GM19395 (cell line): ENCODE measurements around the gene ATP5F1A.
A peak's percentile ranks its signal among the peaks of the same experiment; 100 is the strongest.
"Not testable (repeated sequence)": the region's sequence is repeated elsewhere in the genome, so short reads cannot be mapped to it uniquely, and the experiment has no call there.

Experiments
- ATAC-seq: cut with Tn5 transposase; IDR thresholded peaks from one replicate; pipeline ENCODE4 v1.9.1; 2021; ENCODE audit warnings: mild to moderate bottlenecking, moderate library complexity; ENCODE audit not compliant: unreplicated experiment

ATP5F1A gene

DNA sequence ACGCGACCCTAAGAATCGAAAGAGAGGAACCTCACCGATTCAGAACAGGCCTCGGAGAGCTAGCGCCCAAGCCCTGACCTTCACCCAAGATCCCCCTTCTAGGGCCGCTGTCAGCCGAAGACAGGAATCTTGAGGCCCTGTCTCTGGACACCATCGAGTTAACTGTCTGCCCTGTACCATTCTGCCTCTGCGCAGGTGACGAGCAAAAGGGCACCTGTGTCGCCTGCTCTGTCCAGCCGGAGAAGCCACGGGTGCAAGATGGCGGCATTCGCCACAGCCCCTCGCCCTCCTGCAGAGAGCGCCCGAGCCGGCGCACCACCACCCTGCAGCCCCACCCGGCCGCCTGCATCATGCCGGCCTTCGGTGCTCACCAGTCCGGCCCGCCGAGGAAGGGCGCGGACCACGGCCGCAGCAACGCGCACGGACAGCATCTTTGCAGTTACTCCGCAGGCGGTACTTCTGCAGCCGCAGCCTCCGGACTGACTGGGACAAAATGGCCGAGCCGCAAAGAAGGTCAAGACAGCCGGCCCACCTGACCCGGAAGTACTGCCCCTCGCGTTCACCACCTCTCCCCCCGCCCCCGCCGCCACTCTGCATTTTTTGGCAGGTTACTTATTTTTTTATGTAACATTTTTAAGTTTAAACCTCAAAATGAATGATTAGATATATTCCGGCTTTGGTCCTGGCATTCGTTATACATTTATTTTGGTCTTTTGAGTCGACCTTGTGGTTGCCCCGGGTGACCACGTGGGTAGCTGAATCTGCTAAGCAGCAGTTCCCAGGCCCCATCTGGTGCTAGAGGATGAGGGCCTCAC is at the start of gene ATP5F1A:
ATP5F1A (minus strand) TSS at position 496 of the 815 bp plus-strand sequence; CDS start at position 431, 65 bp downstream.
- peak; percentile 85 for ATAC-seq

DNA sequence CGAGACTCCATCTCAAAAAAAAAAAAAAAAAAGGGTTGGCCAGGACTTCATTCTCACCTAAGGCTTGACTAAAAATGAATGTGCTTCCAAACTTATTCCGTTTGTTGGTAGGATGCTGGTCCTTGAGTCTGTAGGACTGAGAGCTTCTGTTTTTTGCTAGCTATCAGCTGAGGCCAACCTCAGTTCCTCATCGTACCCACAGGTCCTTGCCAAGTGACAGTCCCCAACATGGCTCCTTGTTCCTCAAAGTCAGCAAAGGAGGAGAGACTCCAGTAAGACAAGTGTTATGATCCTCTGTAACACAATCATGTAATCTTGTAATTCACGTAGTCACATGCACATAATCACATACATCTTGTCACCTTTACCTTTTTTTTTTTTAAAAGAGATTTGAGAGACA is 43.1 kb upstream of the ATP5F1A start:
- ATAC-seq: no peak

DNA sequence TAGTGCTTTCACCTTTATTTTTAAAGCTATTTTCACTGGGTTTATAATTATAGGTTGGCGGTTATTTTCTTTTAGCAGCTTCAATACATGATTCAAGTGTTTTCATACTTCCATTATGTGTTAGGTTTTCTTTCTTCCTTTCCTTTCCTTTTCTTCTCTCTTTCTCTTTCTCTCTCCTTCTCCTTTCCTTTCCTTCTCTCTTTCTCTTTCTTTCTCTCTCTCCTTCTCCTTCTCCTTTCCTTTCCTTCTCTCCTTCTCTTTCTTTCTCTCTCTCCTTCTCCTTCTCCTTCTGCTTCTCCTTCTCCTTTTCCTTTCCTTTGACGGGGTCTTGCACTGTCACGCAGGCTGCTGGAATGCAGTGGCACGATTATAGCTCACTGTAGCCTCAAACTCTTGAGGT is 42.1 kb upstream of the ATP5F1A start:
- no peak for ATAC-seq

DNA sequence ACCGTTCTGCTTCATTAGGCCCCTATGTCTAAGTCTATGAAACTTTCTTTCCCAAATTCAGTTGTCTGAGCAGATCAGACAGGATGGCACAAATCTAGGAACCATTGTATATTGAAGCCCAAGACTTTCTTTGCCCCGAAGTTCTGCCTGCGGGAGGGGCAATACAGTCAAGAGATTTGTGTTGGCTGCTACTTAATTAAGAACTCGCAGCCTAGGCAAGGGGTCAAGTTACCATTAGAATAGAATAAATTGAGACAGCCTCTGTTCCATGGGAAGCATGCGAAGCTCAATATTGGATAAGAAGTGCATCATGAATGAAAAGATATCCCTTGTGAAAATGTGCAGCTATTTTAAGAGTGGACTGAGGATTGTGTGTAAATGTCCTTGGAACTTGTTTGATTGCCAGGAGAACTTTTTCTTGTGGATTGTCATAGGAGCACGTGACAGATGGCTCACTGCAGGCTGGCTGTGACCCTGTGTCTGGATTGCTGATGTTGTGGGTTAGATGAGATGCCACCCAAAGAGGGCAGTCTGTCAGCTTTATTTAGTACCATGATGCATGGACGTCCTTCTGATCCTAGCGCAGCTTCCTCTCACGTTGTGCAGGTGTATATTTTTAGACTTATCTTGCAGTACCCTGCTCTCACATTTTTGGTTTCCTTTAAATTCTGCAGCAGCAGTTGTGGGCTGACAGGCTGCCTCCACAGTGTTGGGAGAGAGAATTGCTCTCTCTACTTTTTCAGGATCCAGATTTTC is 37.0 kb upstream of the ATP5F1A start:
- no peak for ATAC-seq

DNA sequence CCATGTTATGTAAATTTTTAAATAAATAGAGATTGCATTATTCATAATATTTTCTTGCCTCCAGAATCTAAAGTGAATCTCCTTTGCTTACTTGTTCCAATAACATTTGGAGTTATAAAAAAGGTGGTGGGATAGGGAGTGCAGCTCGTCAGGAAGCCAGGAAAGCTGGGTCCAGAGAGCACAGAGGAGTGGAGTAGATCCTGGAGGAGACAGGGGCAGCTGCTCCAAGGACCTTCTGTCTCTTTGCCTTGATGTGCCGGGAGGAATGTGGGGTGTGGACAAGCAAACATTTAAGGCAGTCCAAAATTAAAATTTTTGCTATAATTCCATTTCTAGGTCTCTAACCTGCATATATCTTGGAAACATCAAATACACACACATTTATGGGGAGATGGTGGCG is 35.4 kb upstream of the ATP5F1A start:
- ATAC-seq: no peak

- not testable (repeated sequence) for ATAC-seq
Observed at GRCh38 chr18:46130549-46130948, 32.5 kb upstream of the ATP5F1A start.

DNA sequence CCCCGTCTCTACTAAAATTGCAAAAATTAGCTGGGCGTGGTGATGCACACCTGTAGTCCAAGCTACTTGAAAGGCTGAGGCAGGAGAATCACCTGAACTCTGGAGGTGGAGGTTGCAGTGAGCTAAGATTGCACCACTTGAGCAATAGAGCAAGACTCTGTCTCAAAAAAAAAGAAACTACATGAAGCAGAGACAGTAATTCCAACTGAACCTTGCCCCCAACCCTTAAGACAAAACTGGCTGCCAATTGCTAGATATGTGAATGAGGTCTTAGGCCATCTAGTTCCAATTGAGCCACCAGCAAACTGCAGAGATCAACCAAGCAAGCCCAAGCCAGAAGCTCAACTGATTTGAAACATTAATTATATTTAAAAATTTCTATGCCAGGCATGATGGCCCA is 32.0 kb upstream of the ATP5F1A start:
- ATAC-seq: no peak

- ATAC-seq: not testable (repeated sequence)
Observed at GRCh38 chr18:46126625-46127024, 28.5 kb upstream of the ATP5F1A start.

- no peak for ATAC-seq
Observed at GRCh38 chr18:46113751-46114150, 15.7 kb upstream of the ATP5F1A start.

DNA sequence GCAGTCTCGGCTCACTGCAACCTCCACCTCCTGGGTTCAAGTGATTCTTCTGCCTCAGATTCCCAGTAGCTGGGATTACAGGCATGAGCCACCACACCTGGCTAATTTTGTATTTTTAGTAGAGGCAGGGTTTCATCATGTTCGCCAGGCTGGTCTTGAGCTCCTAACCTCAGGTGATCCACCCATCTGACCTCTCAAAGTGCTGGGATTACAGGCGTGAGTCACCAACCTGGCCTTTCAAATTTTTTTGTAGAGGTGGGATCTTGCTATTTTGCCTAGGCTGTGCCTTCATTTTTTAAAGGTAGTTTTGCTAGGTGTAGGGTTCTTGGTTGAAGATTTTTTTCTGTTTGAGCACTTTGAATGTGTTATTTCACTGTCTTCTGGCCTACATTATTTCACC is 12.3 kb upstream of the ATP5F1A start:
- no peak for ATAC-seq

GRCh38 chr18:46109386-46109785 is 11.3 kb upstream of the ATP5F1A start:
- ATAC-seq: no peak

GRCh38 chr18:46104128-46104911 is 6.2 kb upstream of the ATP5F1A start, which contains the start of gene HAUS1:
HAUS1 (plus strand) TSS chr18:46104385; CDS start chr18:46104412, 27 bp downstream.
- ATAC-seq: peak; percentile 92

- no peak for ATAC-seq
Observed at GRCh38 chr18:46099463-46099862, 1.4 kb upstream of the ATP5F1A start.

- ATAC-seq: no peak
Observed at GRCh38 chr18:46098616-46098933, 479 bp upstream of the ATP5F1A start.

GRCh38 chr18:46097431-46097800 is 680 bp downstream of the ATP5F1A start:
- peak; percentile 24 for ATAC-seq

DNA sequence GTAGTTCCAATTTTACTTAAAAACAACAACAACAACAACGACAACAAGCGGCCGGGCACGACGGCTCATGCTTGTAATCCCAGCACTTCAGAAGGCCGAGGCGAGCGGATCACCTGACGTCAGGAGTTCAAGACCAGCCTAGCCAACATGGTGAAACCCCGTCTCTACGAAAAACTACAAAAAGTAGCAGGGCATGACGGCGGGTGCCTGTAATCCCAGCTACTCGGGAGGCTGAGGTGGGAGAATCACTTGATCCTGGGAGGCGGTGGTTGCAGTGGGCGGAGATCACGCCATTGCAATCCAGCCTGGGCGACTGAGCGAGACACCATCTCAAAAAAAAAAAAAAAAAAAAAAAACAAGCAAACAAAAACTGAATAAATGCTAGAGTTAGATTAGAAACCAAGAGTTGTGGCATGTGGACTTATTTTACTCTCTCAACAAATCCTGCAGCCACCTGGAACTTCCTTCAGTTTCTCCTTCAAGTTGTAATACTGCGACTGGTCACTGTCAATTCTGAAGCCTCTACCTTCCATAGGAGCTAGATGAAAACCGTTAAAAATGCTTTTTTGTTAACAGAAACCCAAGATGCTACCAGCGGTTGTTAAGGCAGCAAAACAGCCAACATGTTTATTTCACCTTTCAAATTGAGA is 1.3 kb downstream of the ATP5F1A start:
- ATAC-seq: no peak

- ATAC-seq: no peak
Observed at GRCh38 chr18:46095532-46095931, 2.6 kb downstream of the ATP5F1A start.

- ATAC-seq: not testable (repeated sequence)
Observed at GRCh38 chr18:46088501-46088900, 9.6 kb downstream of the ATP5F1A start.

DNA sequence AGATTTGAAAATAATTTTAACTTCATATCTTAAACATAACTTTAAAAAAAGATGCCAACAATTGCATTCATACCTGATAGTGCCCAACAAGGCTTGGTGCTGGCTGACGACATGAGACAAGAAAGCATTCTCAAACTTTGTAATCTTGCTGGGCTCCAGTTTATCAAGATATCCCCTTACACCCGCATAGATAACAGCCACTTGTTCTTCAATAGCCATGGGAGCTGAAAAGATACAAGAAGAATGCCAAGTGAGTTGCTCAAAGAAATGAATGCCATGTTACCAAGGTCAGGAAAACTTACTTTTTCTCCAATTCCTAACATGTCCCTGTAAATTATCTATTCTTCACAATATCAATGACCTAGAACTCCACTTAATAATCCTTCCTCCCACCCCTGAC is 13.7 kb downstream of the ATP5F1A start:
- no peak for ATAC-seq

GRCh38 chr18:46080156-46080555 is 17.9 kb downstream of the ATP5F1A start:
- ATAC-seq: no peak

DNA sequence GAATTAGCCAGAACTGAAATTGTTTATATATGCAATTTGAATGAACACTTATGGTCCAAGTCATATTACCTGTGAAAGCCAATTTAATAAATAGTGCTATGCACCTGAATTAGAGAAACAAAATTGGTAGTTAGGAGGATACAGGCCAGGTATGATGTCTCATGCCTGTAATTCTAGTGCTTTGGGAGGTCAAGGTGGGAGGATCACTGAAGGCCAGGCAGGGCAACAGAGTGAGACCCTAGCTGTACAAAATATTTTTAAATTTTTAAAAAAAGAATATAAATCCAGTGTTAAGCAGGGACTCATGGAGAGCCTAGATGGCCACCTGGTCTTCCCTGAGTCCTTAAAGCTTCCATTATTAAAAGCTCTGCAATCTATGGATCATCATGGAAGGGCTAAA is 18.8 kb downstream of the ATP5F1A start:
- ATAC-seq: no peak
